GM12878 (cell line): ENCODE results near the gene TAF13. TPM values are rescaled to one million over a fixed set of nuclear protein-coding genes. Genes with fewer than 3 reads are reported as not detected.
A peak's percentile ranks its signal among the peaks of the same experiment; 100 is the strongest.

Experiments
- ASH2L ChIP-seq: fragments of 300-600, 200-600 bp; sonication (generic); IDR thresholded peaks from 2 replicates; pipeline ENCODE4 v1.6.1; 2017; ENCODE audit warnings: low read depth, mild to moderate bottlenecking, borderline replicate concordance
- ATF7 ChIP-seq: fragments of 450-650 bp; IDR thresholded peaks from 2 replicates; pipeline ENCODE4 v1.6.1; 2016; ENCODE audit warnings: low read depth, mild to moderate bottlenecking
- CEBPB ChIP-seq, 2 experiments: fragments of 150-350 bp in 1 of 2; IDR thresholded peaks; 2 replicates each; pipeline ENCODE4 v1.6.1; 2012 to 2014; ENCODE audit warnings: low read depth in 2 of 2, low read length in 2 of 2, borderline replicate concordance in 1 of 2, inconsistent platforms in 1 of 2
- CHD2 ChIP-seq: IDR thresholded peaks from 2 replicates; pipeline ENCODE4 v1.6.1; 2011; ENCODE audit warnings: low read depth, low read length, improper control_type of control experiment, borderline replicate concordance
- FOXM1 ChIP-seq: IDR thresholded peaks from 2 replicates; pipeline ENCODE4 v1.6.1; 2012; ENCODE audit warnings: low read depth, mild to moderate bottlenecking, inconsistent platforms, low read length, moderate library complexity
- IRF4 ChIP-seq: IDR thresholded peaks from 2 replicates; pipeline ENCODE4 v1.6.1; 2011; ENCODE audit warnings: low read depth, low read length
- MTA3 ChIP-seq: IDR thresholded peaks from 2 replicates; pipeline ENCODE4 v1.6.1; 2012; ENCODE audit warnings: low read length, inconsistent platforms, borderline replicate concordance
- MYB ChIP-seq: fragments of 150-350 bp; IDR thresholded peaks from 2 replicates; pipeline ENCODE4 v1.6.1; 2014; ENCODE audit warnings: mild to moderate bottlenecking, low read depth, low read length, borderline replicate concordance
- MYC ChIP-seq: IDR thresholded peaks from 2 replicates; pipeline ENCODE4 v1.6.1; 2011; ENCODE audit warnings: mild to moderate bottlenecking, low read length, moderate library complexity, inconsistent platforms; ENCODE audit not compliant: insufficient read depth, insufficient replicate concordance, insufficient read length, severe bottlenecking
- NFYA ChIP-seq: IDR thresholded peaks from 2 replicates; pipeline ENCODE4 v1.6.1; 2011; ENCODE audit warnings: low read depth, mild to moderate bottlenecking, low read length, improper control_type of control experiment, borderline replicate concordance
- RAD21 ChIP-seq: IDR thresholded peaks from 2 replicates; pipeline ENCODE4 v1.6.1; 2011; ENCODE audit warnings: mild to moderate bottlenecking, low read depth, low read length, moderate library complexity; ENCODE audit not compliant: insufficient read depth
- SMAD5 ChIP-seq: IDR thresholded peaks from 2 replicates; pipeline ENCODE4 v1.6.1; 2016; ENCODE audit warnings: antibody characterized with exemption, low read depth
- SREBF1 ChIP-seq: IDR thresholded peaks from 2 replicates; pipeline ENCODE4 v1.6.1; 2012; ENCODE audit warnings: mild to moderate bottlenecking, low read length
- YBX1 ChIP-seq: fragments of 450-650 bp; IDR thresholded peaks from 2 replicates; pipeline ENCODE4 v1.6.1; 2016; ENCODE audit warnings: antibody characterized with exemption
- ZBED1 ChIP-seq: IDR thresholded peaks from 2 replicates; pipeline ENCODE4 v1.6.1; 2016; ENCODE audit warnings: borderline replicate concordance
- ZNF274 ChIP-seq: IDR thresholded peaks from one replicate; pipeline ENCODE4 v1.8.0; 2011; ENCODE audit not compliant: insufficient read length, insufficient read depth
- ZNF384 ChIP-seq: IDR thresholded peaks from 2 replicates; pipeline ENCODE4 v1.6.1; 2012; ENCODE audit warnings: low read depth, mild to moderate bottlenecking, low read length, improper control_type of control experiment, borderline replicate concordance
- ZSCAN29 ChIP-seq: fragments of 450-650 bp; IDR thresholded peaks from 2 replicates; pipeline ENCODE4 v1.6.1; 2017; ENCODE audit warnings: mild to moderate bottlenecking, moderate library complexity
- polyA plus RNA-seq, 11 experiments: library from polyadenylated mRNA; depleted of rRNA in 4 of 11; unstranded in 6 of 11; stranded (reverse) in 5 of 11; fragments of >200 nt; fragmentation: Nextera tagmentation in 4 of 11; fragmentation: Illumina TruSeq in 1 of 11; extraction: Ambion mirVana in 4 of 11; extraction: Trizol in 1 of 11; gene quantifications; 1 replicate in 1 of 11; 2 replicates in 10 of 11; pipeline versions ENCODE4 v1.2.1 to v1.2.3, GENCODE V29; 2011 to 2016; ENCODE audit warnings: inconsistent platforms in 2 of 11, missing spikeins in 2 of 11, low read depth in 1 of 11
- total RNA-seq, 4 experiments: library from RNA; depleted of rRNA in 3 of 4; stranded (reverse); fragments of >200 nt in 3 of 4; fragmentation: Illumina TruSeq in 1 of 4; extraction: Trizol in 1 of 4; gene quantifications; 2 replicates each; pipeline versions ENCODE4 v1.2.1 to v1.2.3, GENCODE V29; 2013 to 2021
- TF ChIP-seq, protein P1 (sequence below): fragments of 450-650 bp; IDR thresholded peaks from 2 replicates; pipeline ENCODE4 v1.6.1; 2018; ENCODE audit warnings: borderline replicate concordance, mild to moderate bottlenecking; ENCODE audit not compliant: partially characterized antibody
- TF ChIP-seq, protein P2 (sequence below): fragments of 450-650 bp; formaldehyde crosslinking; IDR thresholded peaks from 2 replicates; pipeline ENCODE4 v1.5.0; 2022; ENCODE audit warnings: mild to moderate bottlenecking, missing genetic modification characterization
- TF ChIP-seq, protein P3 (sequence below): fragments of 450-650 bp; formaldehyde crosslinking; IDR thresholded peaks from 2 replicates; pipeline ENCODE4 v1.4.0; 2022; ENCODE audit warnings: mild to moderate bottlenecking, moderate library complexity

Gene TAF13
- total and polyA plus RNA-seq, 10 of the 15 experiments (the other 5 are each of a cell fraction or from before 2014, with no cell fraction given) = 8.1 to 30.6 (median 18.0) TPM

DNA sequence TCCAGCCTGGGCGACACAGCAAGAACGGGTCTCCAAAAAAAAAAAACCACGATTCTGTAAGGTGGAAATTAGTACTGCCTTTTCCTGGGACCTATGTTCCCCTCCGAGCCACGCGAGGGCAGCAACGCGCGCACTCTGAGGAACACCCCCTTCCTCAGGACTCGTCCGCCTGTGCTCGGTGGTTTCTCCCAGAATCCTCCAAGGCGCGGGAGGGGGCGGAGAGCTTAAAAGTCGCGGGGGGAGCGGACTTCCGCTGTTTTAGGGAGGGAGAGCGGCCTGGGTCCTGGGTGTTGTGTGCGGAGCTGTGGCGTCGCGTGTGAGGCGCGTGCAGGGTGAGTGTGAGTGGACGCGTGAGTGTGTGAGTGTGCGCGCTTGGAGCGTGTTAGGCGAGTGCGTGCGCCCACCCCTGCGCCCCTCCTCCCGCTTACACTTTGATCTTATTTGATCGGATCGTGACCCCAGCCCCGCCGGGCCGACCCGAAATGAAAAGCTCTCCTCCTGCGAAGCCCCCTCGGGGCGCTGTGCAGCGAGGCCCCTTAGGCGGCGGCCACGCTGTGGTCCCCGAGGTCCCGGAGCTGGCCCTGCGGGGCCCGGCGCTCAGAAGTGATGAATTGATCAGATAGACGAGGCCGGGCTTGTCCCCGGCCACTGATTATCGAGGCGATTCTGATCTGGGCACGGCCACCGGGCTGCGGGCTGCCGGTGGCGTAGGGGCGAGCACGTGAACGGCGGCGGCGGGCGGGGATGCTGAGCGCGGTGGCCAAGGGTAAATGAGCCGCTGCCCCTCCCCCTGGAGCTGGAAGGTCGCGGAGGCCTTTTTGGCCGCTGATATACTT, 24.4 kb upstream of the TAF13 start (continued):
- TF ChIP-seq, protein P1, sequence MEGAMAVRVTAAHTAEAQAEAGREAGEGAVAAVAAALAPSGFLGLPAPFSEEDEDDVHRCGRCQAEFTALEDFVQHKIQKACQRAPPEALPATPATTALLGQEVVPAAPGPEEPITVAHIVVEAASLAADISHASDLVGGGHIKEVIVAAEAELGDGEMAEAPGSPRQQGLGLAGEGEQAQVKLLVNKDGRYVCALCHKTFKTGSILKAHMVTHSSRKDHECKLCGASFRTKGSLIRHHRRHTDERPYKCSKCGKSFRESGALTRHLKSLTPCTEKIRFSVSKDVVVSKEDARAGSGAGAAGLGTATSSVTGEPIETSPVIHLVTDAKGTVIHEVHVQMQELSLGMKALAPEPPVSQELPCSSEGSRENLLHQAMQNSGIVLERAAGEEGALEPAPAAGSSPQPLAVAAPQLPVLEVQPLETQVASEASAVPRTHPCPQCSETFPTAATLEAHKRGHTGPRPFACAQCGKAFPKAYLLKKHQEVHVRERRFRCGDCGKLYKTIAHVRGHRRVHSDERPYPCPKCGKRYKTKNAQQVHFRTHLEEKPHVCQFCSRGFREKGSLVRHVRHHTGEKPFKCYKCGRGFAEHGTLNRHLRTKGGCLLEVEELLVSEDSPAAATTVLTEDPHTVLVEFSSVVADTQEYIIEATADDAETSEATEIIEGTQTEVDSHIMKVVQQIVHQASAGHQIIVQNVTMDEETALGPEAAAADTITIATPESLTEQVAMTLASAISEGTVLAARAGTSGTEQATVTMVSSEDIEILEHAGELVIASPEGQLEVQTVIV = peak; percentile 76
- TF ChIP-seq ZNF384 = peak; percentile 83
- TF ChIP-seq CEBPB (IDR thresholded peaks at IDR 0.05; ENCODE audit: borderline replicate concordance in 1 of 2, low read depth in 2 of 2, low read length in 2 of 2) = no peak
- peak; percentile 75 for TF ChIP-seq CHD2
- peak; percentile 20; the same call in 1 of the 2 replicates for TF ChIP-seq IRF4
- TF ChIP-seq SREBF1 = no peak
- TF ChIP-seq FOXM1 = no peak; the same call in 1 of the 2 replicates
- TF ChIP-seq ATF7 = peak; percentile 42; the same call in 1 of the 2 replicates
- no peak for TF ChIP-seq ZNF274
- no peak for TF ChIP-seq MYB
- TF ChIP-seq ASH2L = no peak; the same call in 1 of the 2 replicates
- TF ChIP-seq ZBED1 = peak; percentile 80
- TF ChIP-seq MTA3 = no peak; the same call in 1 of the 2 replicates
- peak; percentile 32; the same call in 1 of the 2 replicates for TF ChIP-seq RAD21
- TF ChIP-seq, protein P2, sequence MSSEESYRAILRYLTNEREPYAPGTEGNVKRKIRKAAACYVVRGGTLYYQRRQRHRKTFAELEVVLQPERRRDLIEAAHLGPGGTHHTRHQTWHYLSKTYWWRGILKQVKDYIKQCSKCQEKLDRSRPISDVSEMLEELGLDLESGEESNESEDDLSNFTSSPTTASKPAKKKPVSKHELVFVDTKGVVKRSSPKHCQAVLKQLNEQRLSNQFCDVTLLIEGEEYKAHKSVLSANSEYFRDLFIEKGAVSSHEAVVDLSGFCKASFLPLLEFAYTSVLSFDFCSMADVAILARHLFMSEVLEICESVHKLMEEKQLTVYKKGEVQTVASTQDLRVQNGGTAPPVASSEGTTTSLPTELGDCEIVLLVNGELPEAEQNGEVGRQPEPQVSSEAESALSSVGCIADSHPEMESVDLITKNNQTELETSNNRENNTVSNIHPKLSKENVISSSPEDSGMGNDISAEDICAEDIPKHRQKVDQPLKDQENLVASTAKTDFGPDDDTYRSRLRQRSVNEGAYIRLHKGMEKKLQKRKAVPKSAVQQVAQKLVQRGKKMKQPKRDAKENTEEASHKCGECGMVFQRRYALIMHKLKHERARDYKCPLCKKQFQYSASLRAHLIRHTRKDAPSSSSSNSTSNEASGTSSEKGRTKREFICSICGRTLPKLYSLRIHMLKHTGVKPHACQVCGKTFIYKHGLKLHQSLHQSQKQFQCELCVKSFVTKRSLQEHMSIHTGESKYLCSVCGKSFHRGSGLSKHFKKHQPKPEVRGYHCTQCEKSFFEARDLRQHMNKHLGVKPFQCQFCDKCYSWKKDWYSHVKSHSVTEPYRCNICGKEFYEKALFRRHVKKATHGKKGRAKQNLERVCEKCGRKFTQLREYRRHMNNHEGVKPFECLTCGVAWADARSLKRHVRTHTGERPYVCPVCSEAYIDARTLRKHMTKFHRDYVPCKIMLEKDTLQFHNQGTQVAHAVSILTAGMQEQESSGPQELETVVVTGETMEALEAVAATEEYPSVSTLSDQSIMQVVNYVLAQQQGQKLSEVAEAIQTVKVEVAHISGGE (CRISPR knock-in tag) = no peak
- no peak for TF ChIP-seq YBX1
- TF ChIP-seq, protein P3, sequence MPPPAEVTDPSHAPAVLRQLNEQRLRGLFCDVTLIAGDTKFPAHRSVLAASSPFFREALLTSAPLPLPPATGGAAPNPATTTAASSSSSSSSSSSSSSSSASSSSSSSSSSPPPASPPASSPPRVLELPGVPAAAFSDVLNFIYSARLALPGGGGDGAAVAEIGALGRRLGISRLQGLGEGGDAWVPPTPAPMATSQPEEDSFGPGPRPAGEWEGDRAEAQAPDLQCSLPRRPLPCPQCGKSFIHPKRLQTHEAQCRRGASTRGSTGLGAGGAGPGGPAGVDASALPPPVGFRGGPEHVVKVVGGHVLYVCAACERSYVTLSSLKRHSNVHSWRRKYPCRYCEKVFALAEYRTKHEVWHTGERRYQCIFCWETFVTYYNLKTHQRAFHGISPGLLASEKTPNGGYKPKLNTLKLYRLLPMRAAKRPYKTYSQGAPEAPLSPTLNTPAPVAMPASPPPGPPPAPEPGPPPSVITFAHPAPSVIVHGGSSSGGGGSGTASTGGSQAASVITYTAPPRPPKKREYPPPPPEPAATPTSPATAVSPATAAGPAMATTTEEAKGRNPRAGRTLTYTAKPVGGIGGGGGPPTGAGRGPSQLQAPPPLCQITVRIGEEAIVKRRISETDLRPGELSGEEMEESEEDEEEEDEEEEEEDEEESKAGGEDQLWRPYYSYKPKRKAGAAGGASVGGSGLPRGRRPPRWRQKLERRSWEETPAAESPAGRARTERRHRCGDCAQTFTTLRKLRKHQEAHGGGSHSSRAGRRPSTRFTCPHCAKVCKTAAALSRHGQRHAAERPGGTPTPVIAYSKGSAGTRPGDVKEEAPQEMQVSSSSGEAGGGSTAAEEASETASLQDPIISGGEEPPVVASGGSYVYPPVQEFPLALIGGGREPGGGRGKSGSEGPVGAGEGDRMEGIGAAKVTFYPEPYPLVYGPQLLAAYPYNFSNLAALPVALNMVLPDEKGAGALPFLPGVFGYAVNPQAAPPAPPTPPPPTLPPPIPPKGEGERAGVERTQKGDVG (CRISPR knock-in tag) = no peak
- TF ChIP-seq NFYA = no peak
- TF ChIP-seq MYC = peak; percentile 60
- TF ChIP-seq ZSCAN29 = no peak
- TF ChIP-seq SMAD5 = peak; percentile 98
